H9 (cell line): Measurements from ENCODE around the gene ANKRD62. TPM values are rescaled to one million over a fixed set of nuclear protein-coding genes. Genes with fewer than 3 reads are reported as not detected.

Experiments used
- DNase-seq: peaks from one replicate; pipeline ENCODE4 v3.0.0-alpha.2; 2017
- H2AFZ ChIP-seq: one replicate; pipeline ENCODE4 v1.6.1; 2013; ENCODE audit warnings: mild to moderate bottlenecking, low read length, control low read depth, moderate library complexity
- H2AK5ac ChIP-seq: 2 replicates; pipeline ENCODE4 v1.6.1; 2013; ENCODE audit warnings: low read length, control low read depth, mixed read lengths; ENCODE audit not compliant: insufficient read length
- H2BK120ac ChIP-seq: one replicate; pipeline ENCODE4 v1.6.1; 2013; ENCODE audit warnings: low read depth, mild to moderate bottlenecking, low read length, control low read depth, inconsistent platforms; ENCODE audit not compliant: poor library complexity, severe bottlenecking
- H2BK12ac ChIP-seq: 2 replicates; pipeline ENCODE4 v1.6.1; 2013; ENCODE audit warnings: low read length, control low read depth, mixed read lengths, low read depth; ENCODE audit not compliant: insufficient read length
- H2BK15ac ChIP-seq: 2 replicates; pipeline ENCODE4 v1.6.1; 2013; ENCODE audit warnings: low read depth, low read length, control low read depth
- H2BK20ac ChIP-seq: one replicate; pipeline ENCODE4 v1.6.1; 2013; ENCODE audit warnings: low read depth, mild to moderate bottlenecking, low read length, control low read depth, inconsistent platforms; ENCODE audit not compliant: poor library complexity, severe bottlenecking
- H2BK5ac ChIP-seq: 2 replicates; pipeline ENCODE4 v1.6.1; 2013; ENCODE audit warnings: low read length, control low read depth, mixed read lengths; ENCODE audit not compliant: insufficient read length
- H3K14ac ChIP-seq: 2 replicates; pipeline ENCODE4 v1.6.1; 2013; ENCODE audit warnings: low read length, control low read depth; ENCODE audit not compliant: insufficient read depth
- H3K18ac ChIP-seq: 2 replicates; pipeline ENCODE4 v1.6.1; 2013; ENCODE audit warnings: low read depth, mild to moderate bottlenecking, mixed read lengths, low read length, control low read depth; ENCODE audit not compliant: insufficient read length
- H3K23ac ChIP-seq: 2 replicates; pipeline ENCODE4 v1.6.1; 2013; ENCODE audit warnings: low read length, control low read depth, mixed read lengths, low read depth; ENCODE audit not compliant: insufficient read length
- H3K23me2 ChIP-seq: 2 replicates; pipeline ENCODE4 v1.6.1; 2013; ENCODE audit warnings: low read depth, mild to moderate bottlenecking, mixed read lengths, low read length, control low read depth; ENCODE audit not compliant: insufficient read length, poor library complexity, severe bottlenecking
- H3K27ac ChIP-seq: 2 replicates; pipeline ENCODE4 v1.5.1; 2013; ENCODE audit warnings: low read length, control low read depth, mixed read lengths, low read depth; ENCODE audit not compliant: insufficient read length
- H3K27me3 ChIP-seq: 2 replicates; pipeline ENCODE4 v1.6.1; 2013; ENCODE audit warnings: low read length, control low read depth, inconsistent platforms; ENCODE audit not compliant: insufficient read depth
- H3K4ac ChIP-seq: 2 replicates; pipeline ENCODE4 v1.6.1; 2013; ENCODE audit warnings: low read depth, mild to moderate bottlenecking, control low read depth, inconsistent platforms, low read length, moderate library complexity
- H3K4me1 ChIP-seq: 2 replicates; pipeline ENCODE4 v1.6.1; 2013; ENCODE audit warnings: low read length, control low read depth, inconsistent platforms; ENCODE audit not compliant: insufficient read depth
- H3K4me2 ChIP-seq: 2 replicates; pipeline ENCODE4 v1.6.1; 2013; ENCODE audit warnings: low read length, control low read depth, mixed read lengths; ENCODE audit not compliant: insufficient read length, insufficient read depth
- H3K56ac ChIP-seq: 2 replicates; pipeline ENCODE4 v1.6.1; 2013; ENCODE audit warnings: low read depth, mild to moderate bottlenecking, mixed read lengths, low read length, control low read depth; ENCODE audit not compliant: insufficient read length
- H3K79me1 ChIP-seq: 2 replicates; pipeline ENCODE4 v1.6.1; 2013; ENCODE audit warnings: low read depth, mild to moderate bottlenecking, moderate library complexity, low read length, control low read depth, inconsistent platforms; ENCODE audit not compliant: insufficient read depth, poor library complexity, severe bottlenecking
- H3K79me2 ChIP-seq: 2 replicates; pipeline ENCODE4 v1.6.1; 2013; ENCODE audit warnings: low read length, control low read depth, inconsistent platforms; ENCODE audit not compliant: insufficient read depth
- H3K9ac ChIP-seq: 2 replicates; pipeline ENCODE4 v1.6.1; 2013; ENCODE audit warnings: low read length, control low read depth, mixed read lengths; ENCODE audit not compliant: insufficient read length; ENCODE audit errors: extremely low read depth
- H3K9me3 ChIP-seq: one replicate; pipeline ENCODE4 v1.6.1; 2013; ENCODE audit warnings: low read depth, low read length, inconsistent platforms; ENCODE audit not compliant: control insufficient read depth
- H3T11ph ChIP-seq: one replicate; pipeline ENCODE4 v1.6.1; 2013; ENCODE audit warnings: mild to moderate bottlenecking, low read length, control low read depth, inconsistent platforms
- H4K20me1 ChIP-seq: one replicate; pipeline ENCODE4 v1.6.1; 2013; ENCODE audit not compliant: control insufficient read depth, insufficient read length, insufficient read depth
- H4K5ac ChIP-seq: 2 replicates; pipeline ENCODE4 v1.6.1; 2013; ENCODE audit warnings: low read depth, mild to moderate bottlenecking, mixed read lengths, low read length, control low read depth; ENCODE audit not compliant: insufficient read length
- H4K8ac ChIP-seq: replicated peaks from 2 replicates; pipeline ENCODE4 v1.6.1; 2013; ENCODE audit warnings: low read length, control low read depth, mixed read lengths, low read depth; ENCODE audit not compliant: insufficient read length
- H4K91ac ChIP-seq: 2 replicates; pipeline ENCODE4 v1.6.1; 2013; ENCODE audit warnings: low read depth, mild to moderate bottlenecking, moderate library complexity, mixed read lengths, low read length, control low read depth; ENCODE audit not compliant: insufficient read length
- H3K27ac Mint-ChIP-seq, 3 experiments: 2 replicates in 2 of 3; 3 replicates in 1 of 3; pipeline ENCODE4 v1.8.0; 2020 to 2021; ENCODE audit warnings: mixed read lengths in 3 of 3, mild to moderate bottlenecking in 1 of 3, moderate library complexity in 1 of 3
- H3K27me3 Mint-ChIP-seq: 2 replicates; pipeline ENCODE4 v1.8.0; 2021; ENCODE audit warnings: low read depth, mild to moderate bottlenecking, moderate library complexity, mixed read lengths
- H3K36me3 Mint-ChIP-seq, 3 experiments: 2 replicates in 2 of 3; 3 replicates in 1 of 3; pipeline ENCODE4 v1.8.0; 2020 to 2021; ENCODE audit warnings: low read depth in 3 of 3, mixed read lengths in 3 of 3; ENCODE audit not compliant: insufficient read depth in 1 of 3
- H3K4me1 Mint-ChIP-seq, 2 experiments: 2 replicates each; pipeline ENCODE4 v1.8.0; 2020; ENCODE audit warnings: mixed read lengths in 2 of 2
- H3K4me3 Mint-ChIP-seq, 2 experiments: 2 replicates in 1 of 2; 3 replicates in 1 of 2; pipeline ENCODE4 v1.8.0; 2020 to 2021; ENCODE audit warnings: mild to moderate bottlenecking in 2 of 2, mixed read lengths in 2 of 2, moderate library complexity in 1 of 2
- H3K9me3 Mint-ChIP-seq, 2 experiments: 2 replicates in 1 of 2; 3 replicates in 1 of 2; pipeline ENCODE4 v1.8.0; 2020; ENCODE audit warnings: mild to moderate bottlenecking in 2 of 2, mixed read lengths in 2 of 2, moderate library complexity in 1 of 2
- CTCF ChIP-seq: fragments of 200-600 bp; sonication (generic); conservative IDR thresholded peaks from 3 replicates; pipeline ENCODE4 v1.8.0; 2021; ENCODE audit warnings: antibody characterized with exemption, mild to moderate bottlenecking
- WGBS: extraction: QIAGEN DNeasy Blood & Tissue Kit; methylation state at CpG from one replicate; pipeline ENCODE4 v1.1.7; 2013; ENCODE audit warnings: missing lambda C conversion rate, low lambda C conversion rate, mixed read lengths; ENCODE audit not compliant: insufficient read length; ENCODE audit errors: extremely low coverage; 5-methylcytosine and 5-hydroxymethylcytosine counted together
- total RNA-seq: library from RNA; stranded (reverse); gene quantifications from 2 replicates; pipeline ENCODE4 v1.2.1, GENCODE V29; 2021

The ANKRD62 gene
- total RNA-seq, 1 experiment from 2014 or later, result not detected

- Histone ChIP-seq H2BK5ac (no peak overlapping the region), H2BK120ac (no peak overlapping the region), H3K23me2 (no peaks in the 10 kb centered on the region), H4K20me1 (no peaks in the 10 kb centered on the region), H2BK12ac (no peak overlapping the region), H3K27me3 (no peaks in the 10 kb centered on the region), H3K56ac (no peak overlapping the region), H3K9ac (no peak overlapping the region), H4K5ac (no peak overlapping the region), H2BK20ac (no peak overlapping the region), H2AFZ (no peak overlapping the region), H3K4me2 (no peak overlapping the region), H4K8ac (no peak overlapping the region), H3K9me3 (no peaks in the 10 kb centered on the region), H3K79me2 (no peaks in the 10 kb centered on the region), H3T11ph (no peak overlapping the region), H3K18ac (no peak overlapping the region), H3K23ac (no peak overlapping the region), H3K27ac (no peak overlapping the region), H3K79me1 (no peaks in the 10 kb centered on the region), H2AK5ac (no peak overlapping the region), H2BK15ac (no peak overlapping the region), H4K91ac (no peak overlapping the region), H3K14ac (no peak overlapping the region), H3K4me1 (no peaks in the 10 kb centered on the region), H3K4ac (no peak overlapping the region)
- Mint-ChIP-seq H3K27ac (no peak overlapping the region), H3K9me3 (no peaks in the 10 kb centered on the region), H3K27me3 (no peaks in the 10 kb centered on the region; the same call in 1 of the 2 replicates), H3K36me3 (no peaks in the 10 kb centered on the region), H3K4me3 (no peak overlapping the region), H3K4me1 (peaks cover 3 to 12% of the 10 kb centered on the region in 2 experiments; a peak in 3 of 4 replicates)
- no peak for TF ChIP-seq CTCF
- DNase-seq, result no peak
- no CpG with 5 or more reads among the region's 9 CpGs for WGBS
Measured at GRCh38 chr18:12049978-12050811, 43.4 kb upstream of the ANKRD62 start.
